ENCODE results near the gene CCNE1. TPM values are rescaled to one million over a fixed set of nuclear protein-coding genes. Genes with fewer than 3 reads are reported as not detected.

The CCNE1 gene
- total and polyA plus RNA-seq, 2 experiments from 2014 or later, result 26.1 to 38.3 TPM

DNA sequence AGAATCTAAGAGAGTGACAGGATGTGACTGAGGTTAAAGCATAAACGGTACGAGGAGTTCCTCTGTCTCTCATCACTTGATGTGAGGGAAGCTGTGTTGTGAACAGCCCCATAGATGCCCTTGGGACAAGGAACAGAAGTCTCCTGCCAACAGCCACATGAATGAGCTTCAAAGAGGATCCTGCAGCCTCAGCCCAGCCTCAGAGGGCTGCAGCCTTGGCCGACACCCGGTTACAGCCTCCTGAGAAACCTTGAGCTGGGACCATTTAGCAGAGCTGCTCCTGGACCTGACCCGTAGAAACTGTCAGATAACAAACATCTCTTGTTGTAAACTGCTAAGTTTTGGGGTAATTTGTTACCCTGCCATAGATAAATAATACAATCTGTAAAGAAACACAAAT lies 54.2 kb downstream of the CCNE1 start (continued):
- TF ChIP-seq ETS1 (IDR thresholded peaks at IDR 0.05) (no peak), CREB1 (CRISPR knock-in tag; IDR thresholded peaks at IDR 0.05; ENCODE audit: low read depth) (no peak), JUNB (IDR thresholded peaks at IDR 0.05; ENCODE audit: unreplicated experiment) (no peak), NANOG (IDR thresholded peaks at IDR 0.05; ENCODE audit: borderline replicate concordance) (no peak), EZH2 (IDR thresholded peaks at IDR 0.05; ENCODE audit: low read depth, unreplicated experiment) (no peak), EZH2phosphoT487 (IDR thresholded peaks at IDR 0.05; ENCODE audit: unreplicated experiment) (no peak), STAT1 (IDR thresholded peaks at IDR 0.05; ENCODE audit: unreplicated experiment) (no peak), ZNF114 (CRISPR knock-in tag; IDR thresholded peaks at IDR 0.05) (no peak)
- TF ChIP-seq, protein P1, sequence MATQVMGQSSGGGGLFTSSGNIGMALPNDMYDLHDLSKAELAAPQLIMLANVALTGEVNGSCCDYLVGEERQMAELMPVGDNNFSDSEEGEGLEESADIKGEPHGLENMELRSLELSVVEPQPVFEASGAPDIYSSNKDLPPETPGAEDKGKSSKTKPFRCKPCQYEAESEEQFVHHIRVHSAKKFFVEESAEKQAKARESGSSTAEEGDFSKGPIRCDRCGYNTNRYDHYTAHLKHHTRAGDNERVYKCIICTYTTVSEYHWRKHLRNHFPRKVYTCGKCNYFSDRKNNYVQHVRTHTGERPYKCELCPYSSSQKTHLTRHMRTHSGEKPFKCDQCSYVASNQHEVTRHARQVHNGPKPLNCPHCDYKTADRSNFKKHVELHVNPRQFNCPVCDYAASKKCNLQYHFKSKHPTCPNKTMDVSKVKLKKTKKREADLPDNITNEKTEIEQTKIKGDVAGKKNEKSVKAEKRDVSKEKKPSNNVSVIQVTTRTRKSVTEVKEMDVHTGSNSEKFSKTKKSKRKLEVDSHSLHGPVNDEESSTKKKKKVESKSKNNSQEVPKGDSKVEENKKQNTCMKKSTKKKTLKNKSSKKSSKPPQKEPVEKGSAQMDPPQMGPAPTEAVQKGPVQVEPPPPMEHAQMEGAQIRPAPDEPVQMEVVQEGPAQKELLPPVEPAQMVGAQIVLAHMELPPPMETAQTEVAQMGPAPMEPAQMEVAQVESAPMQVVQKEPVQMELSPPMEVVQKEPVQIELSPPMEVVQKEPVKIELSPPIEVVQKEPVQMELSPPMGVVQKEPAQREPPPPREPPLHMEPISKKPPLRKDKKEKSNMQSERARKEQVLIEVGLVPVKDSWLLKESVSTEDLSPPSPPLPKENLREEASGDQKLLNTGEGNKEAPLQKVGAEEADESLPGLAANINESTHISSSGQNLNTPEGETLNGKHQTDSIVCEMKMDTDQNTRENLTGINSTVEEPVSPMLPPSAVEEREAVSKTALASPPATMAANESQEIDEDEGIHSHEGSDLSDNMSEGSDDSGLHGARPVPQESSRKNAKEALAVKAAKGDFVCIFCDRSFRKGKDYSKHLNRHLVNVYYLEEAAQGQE (IDR thresholded peaks at IDR 0.05; ENCODE audit: unreplicated experiment), result no peak
- TF ChIP-seq, protein P2, sequence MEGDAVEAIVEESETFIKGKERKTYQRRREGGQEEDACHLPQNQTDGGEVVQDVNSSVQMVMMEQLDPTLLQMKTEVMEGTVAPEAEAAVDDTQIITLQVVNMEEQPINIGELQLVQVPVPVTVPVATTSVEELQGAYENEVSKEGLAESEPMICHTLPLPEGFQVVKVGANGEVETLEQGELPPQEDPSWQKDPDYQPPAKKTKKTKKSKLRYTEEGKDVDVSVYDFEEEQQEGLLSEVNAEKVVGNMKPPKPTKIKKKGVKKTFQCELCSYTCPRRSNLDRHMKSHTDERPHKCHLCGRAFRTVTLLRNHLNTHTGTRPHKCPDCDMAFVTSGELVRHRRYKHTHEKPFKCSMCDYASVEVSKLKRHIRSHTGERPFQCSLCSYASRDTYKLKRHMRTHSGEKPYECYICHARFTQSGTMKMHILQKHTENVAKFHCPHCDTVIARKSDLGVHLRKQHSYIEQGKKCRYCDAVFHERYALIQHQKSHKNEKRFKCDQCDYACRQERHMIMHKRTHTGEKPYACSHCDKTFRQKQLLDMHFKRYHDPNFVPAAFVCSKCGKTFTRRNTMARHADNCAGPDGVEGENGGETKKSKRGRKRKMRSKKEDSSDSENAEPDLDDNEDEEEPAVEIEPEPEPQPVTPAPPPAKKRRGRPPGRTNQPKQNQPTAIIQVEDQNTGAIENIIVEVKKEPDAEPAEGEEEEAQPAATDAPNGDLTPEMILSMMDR (conservative IDR thresholded peaks at IDR 0.05; ENCODE audit: low read depth in 2 of 2), result no peak

- Histone ChIP-seq H4K20me1 (replicated peaks; ENCODE audit: insufficient read depth) (no peaks in the 10 kb centered on the region), H3K27ac (ENCODE audit: low read depth) (no peak overlapping the region), H3K36me3 (ENCODE audit: insufficient read depth) (no peaks in the 10 kb centered on the region), H3K79me2 (replicated peaks; ENCODE audit: insufficient read depth) (no peaks in the 10 kb centered on the region), H3K4me1 (ENCODE audit: insufficient read depth) (no peaks in the 10 kb centered on the region), H3K4me3 (no peak overlapping the region), H3F3A (replicated peaks; ENCODE audit: low read depth) (no peaks in the 10 kb centered on the region), H3K27me3 (ENCODE audit: insufficient read depth) (peaks cover 19% of the 10 kb centered on the region), H3K4me2 (no peak overlapping the region), H3K9me2 (ENCODE audit: insufficient read depth) (no peaks in the 10 kb centered on the region), H2AFZ (no peak overlapping the region)
- DNase-seq (ENCODE audit: low spot score) (no peak), ATAC-seq (no peak)
- Mint-ChIP-seq H3K27ac (no peak overlapping the region), H3K4me1 (no peaks in the 10 kb centered on the region), H3K9me3 (peaks cover 8% of the 10 kb centered on the region; the same call in 2 of the 3 replicates), H3K4me3 (no peak overlapping the region), H3K27me3 (ENCODE audit: insufficient read depth, low read depth, poor library complexity) (peaks cover 23% of the 10 kb centered on the region), H3K36me3 (ENCODE audit: low read depth) (peaks cover 2% of the 10 kb centered on the region; the same call in 1 of the 3 replicates)
- TF ChIP-seq ZNF331 (CRISPR knock-in tag; IDR thresholded peaks at IDR 0.05; ENCODE audit: low read depth), result peak; percentile 86
- TF ChIP-seq, protein P2 (conservative IDR thresholded peaks at IDR 0.05; ENCODE audit: low read depth in 2 of 2), result no peak
- no peak for TF ChIP-seq JUNB (IDR thresholded peaks at IDR 0.05; ENCODE audit: unreplicated experiment)
These were observed 56.2 kb downstream of the CCNE1 start for GRCh38 chr19:29867984-29868383.
